ENCODE results near the gene CARS2.

The CARS2 gene

DNA sequence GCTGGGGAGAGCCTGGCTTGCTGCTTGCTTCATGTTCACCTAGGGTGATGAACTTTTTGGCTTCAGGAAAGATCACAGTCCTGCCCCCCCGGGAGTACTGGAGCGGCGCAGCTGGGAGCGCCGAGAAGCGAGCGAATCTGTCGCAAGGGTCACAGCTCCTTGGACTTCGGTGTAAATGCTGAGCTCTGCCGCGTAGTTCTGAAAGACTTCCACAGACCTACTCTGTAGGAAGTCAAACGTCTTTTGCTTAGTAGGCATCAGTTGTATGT lies 10.3 kb upstream of the CARS2 start:
- peak overlapping the region; percentile 89 for H3K9ac ChIP-seq (ENCODE audit: low read depth, low read length)

DNA sequence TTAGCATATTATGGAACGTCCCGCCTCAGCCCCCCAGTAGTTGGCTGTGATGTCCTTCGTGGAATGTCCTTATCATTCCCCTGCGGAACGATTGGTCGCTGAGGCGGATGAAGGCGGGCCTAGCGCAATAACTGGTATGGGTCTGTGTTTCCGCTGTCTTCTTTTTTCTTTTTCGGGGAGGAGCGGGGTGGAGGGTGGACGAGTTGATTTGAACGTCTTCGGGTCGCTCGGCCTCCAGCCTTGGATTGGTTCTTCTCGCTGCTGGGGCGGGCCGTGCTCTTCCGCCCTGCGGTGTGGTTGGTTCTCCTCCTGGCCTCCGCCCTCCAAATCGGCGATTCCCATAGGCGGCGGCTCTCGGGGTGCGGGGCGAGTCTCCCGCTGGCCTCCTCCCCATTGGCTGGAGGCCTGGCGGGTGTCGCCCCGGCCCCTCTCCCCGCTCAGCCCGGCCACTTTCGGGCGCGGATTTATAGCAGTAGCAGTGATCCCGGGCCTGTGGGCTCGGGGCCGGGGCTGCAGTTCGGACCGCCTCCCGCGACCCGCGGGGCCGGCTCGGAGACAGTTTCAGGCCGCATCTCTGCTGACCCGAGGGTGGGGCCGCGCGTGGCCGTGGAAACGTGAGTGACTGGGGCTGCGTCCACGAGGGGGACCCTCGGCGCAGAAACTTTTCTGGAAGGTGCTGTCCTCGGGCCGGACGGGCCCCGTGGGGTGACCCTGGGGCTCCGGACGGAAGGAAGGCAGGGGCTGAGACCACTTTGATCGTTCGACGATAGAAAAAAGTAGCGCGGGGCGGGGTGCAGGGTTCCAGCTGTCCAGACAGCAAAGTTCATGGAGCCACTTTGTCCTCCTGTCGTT lies 9.7 kb upstream of the CARS2 start:
- H3K4me3 ChIP-seq (ENCODE audit: low read depth, low read length), result peak overlapping the region; percentile 94
- peaks cover 6% of the 10 kb centered on the region for H3K4me1 ChIP-seq (ENCODE audit: control insufficient read depth, insufficient read depth, low read length)
- H3K9me3 ChIP-seq (ENCODE audit: control insufficient read depth, insufficient read depth, low read length), result no peaks in the 10 kb centered on the region
- H3K36me3 ChIP-seq (ENCODE audit: control insufficient read depth, insufficient read depth, low read length), result peaks cover 9% of the 10 kb centered on the region
- H3K9ac ChIP-seq (ENCODE audit: low read depth, low read length), result peak overlapping the region; percentile 89
- no peaks in the 10 kb centered on the region for H3K27me3 ChIP-seq (ENCODE audit: control insufficient read depth, insufficient read depth, low read length)

More for the DNA sequence above, 10.3 kb upstream of the CARS2 start:
- peaks cover 9% of the 10 kb centered on the region for H3K36me3 ChIP-seq (ENCODE audit: control insufficient read depth, insufficient read depth, low read length)
- H3K4me1 ChIP-seq (ENCODE audit: control insufficient read depth, insufficient read depth, low read length), result peaks cover 6% of the 10 kb centered on the region
- H3K27me3 ChIP-seq (ENCODE audit: control insufficient read depth, insufficient read depth, low read length), result no peaks in the 10 kb centered on the region
- H3K4me3 ChIP-seq (ENCODE audit: low read depth, low read length), result peak overlapping the region; percentile 94
- H3K9me3 ChIP-seq (ENCODE audit: control insufficient read depth, insufficient read depth, low read length), result no peaks in the 10 kb centered on the region

DNA sequence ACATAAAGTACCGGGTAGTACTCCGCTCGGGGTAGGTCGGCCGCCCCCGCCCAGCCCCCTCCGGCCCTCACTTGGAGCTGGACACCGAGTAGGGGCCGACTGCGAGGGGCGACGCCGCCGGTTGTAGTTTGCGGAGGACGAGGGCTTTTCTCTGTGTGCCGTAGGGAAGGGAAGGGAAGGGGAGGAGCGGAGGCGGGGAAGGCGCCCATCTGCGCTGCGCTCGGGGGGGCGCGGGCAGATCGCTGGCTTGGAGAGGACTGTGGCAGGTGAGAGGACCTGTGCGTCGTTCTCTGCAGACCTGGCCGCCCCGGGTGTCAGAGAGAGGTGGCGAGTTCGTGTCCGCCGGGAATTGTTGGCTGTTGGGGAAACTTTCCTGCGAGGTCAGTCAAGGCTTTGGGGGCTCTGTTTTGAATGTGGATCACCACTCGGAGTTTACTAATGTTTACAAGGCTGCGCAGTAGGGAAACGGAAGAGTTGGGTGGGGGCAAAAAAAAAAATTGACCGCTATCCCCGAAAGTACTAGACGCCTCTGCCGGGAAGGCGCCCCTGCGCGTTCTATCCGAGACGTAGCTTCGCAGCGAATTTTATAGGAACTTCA lies 9.0 kb upstream of the CARS2 start:
- H3K9me3 ChIP-seq (ENCODE audit: control insufficient read depth, insufficient read depth, low read length), result no peaks in the 10 kb centered on the region
- H3K4me1 ChIP-seq (ENCODE audit: control insufficient read depth, insufficient read depth, low read length), result peaks cover 6% of the 10 kb centered on the region
- H3K36me3 ChIP-seq (ENCODE audit: control insufficient read depth, insufficient read depth, low read length), result peaks cover 8% of the 10 kb centered on the region
- H3K9ac ChIP-seq (ENCODE audit: low read depth, low read length), result peak overlapping the region; percentile 70
- peak overlapping the region; percentile 90 for H3K4me3 ChIP-seq (ENCODE audit: low read depth, low read length)
- no peaks in the 10 kb centered on the region for H3K27me3 ChIP-seq (ENCODE audit: control insufficient read depth, insufficient read depth, low read length)

DNA sequence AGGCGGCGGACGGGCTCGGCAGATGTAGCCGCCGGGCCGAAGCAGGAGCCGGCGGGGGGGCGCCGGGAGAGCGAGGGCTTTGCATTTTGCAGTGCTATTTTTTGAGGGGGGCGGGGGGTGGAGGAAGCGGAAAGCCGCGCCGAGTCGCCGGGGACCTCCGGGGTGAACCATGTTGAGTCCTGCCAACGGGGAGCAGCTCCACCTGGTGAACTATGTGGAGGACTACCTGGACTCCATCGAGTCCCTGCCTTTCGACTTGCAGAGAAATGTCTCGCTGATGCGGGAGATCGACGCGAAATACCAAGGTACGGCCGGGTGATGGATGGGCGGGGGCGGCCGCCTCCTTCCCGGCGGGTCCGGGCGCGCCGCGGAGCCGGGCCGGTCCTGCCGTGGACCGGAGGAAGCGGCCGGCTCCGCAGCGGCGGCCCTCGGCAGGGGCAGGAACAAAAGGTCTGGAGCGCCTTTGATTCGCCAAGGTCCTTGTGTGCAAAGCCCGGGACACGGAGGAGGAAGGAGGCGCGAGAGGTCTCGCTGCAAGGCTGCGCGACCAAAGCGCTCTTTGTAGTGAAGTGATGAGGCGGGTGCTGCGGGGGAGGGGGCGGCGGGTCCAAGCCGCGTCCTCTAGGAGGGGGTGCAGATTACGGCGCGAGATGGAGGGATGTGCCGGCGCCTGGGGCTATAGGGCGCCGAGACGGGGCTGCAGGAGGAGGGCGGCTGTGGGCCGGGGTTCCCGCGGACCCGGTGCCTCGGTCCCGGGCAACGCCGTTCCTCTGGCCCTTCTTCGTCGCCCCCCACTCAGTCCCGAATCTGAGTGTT lies 8.3 kb upstream of the CARS2 start:
- Histone ChIP-seq H3K27me3 (ENCODE audit: control insufficient read depth, insufficient read depth, low read length) (no peaks in the 10 kb centered on the region), H3K4me1 (ENCODE audit: control insufficient read depth, insufficient read depth, low read length) (peaks cover 6% of the 10 kb centered on the region), H3K36me3 (ENCODE audit: control insufficient read depth, insufficient read depth, low read length) (peaks cover 1% of the 10 kb centered on the region), H3K9me3 (ENCODE audit: control insufficient read depth, insufficient read depth, low read length) (no peaks in the 10 kb centered on the region), H3K9ac (ENCODE audit: low read depth, low read length) (peak overlapping the region; percentile 70), H3K4me3 (ENCODE audit: low read depth, low read length) (peak overlapping the region; percentile 90)

DNA sequence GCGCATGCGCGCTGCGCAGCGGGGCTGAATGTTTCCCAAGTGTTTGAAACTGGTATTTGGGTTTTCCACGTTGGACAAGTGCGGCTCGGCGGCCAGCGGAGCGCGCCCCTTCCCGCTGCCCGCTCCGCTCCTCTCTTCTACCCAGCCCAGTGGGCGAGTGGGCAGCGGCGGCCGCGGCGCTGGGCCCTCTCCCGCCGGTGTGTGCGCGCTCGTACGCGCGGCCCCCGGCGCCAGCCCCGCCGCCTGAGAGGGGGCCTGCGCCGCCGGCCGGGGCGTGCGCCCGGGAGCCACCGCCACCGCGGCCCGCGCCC lies 7.7 kb upstream of the CARS2 start, which contains the start of gene ING1:
Gene ING1, plus strand, starts transcription at position 59 of the 311 bp plus-strand sequence. CDS start 450 bp downstream, outside the sequence.
- H3K9ac ChIP-seq (ENCODE audit: low read depth, low read length), result peak within 1 kb of the TSS; percentile 87
- H3K27me3 ChIP-seq (ENCODE audit: control insufficient read depth, insufficient read depth, low read length), result no peaks in the 10 kb centered on the region
- H3K4me1 ChIP-seq (ENCODE audit: control insufficient read depth, insufficient read depth, low read length), result peaks cover 6% of the 10 kb centered on the region
- no peaks in the 10 kb centered on the region for H3K36me3 ChIP-seq (ENCODE audit: control insufficient read depth, insufficient read depth, low read length)
- H3K4me3 ChIP-seq (ENCODE audit: low read depth, low read length), result peak within 1 kb of the TSS; percentile 97
- no peaks in the 10 kb centered on the region for H3K9me3 ChIP-seq (ENCODE audit: control insufficient read depth, insufficient read depth, low read length)

DNA sequence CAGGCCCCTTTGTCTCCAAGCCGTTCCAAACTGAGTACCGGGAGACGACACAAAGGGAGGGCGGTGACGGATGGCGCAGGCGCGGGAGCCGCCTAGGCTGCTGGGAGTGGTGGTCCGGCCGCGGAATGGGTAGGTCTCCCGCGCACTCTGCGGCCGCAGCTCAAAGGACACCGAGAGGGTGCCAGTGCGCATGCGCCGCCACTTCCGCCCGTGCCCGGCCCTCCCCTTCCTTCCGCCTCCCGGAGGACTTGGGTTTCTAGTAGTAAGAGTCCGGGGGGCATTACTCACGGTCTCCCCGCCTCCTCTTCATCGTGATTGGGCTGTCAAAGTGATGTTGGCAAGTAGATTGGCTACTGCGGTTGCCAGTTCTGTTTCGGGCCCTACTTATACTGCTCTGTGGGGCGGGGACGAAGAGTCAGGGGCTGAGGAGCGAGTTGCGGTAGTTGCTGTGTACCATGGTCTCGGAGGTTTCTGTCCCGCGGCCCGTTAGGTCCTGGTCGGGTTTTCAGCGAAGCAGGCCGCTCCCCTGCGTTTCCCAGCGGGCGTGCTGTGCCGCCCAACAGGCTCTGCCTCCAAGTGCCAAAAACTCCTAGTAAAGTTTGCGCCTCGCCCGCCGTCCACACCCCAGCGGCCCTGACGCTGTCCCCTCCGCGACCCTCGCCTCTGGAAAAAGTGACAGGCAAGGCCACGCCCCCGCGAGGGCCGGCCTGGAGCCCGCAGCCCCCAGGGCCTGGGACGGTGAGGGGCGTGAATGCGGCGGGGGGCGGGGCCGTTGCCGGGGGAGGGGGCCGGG lies 7.1 kb upstream of the CARS2 start:
- Histone ChIP-seq H3K4me1 (ENCODE audit: control insufficient read depth, insufficient read depth, low read length) (peaks cover 6% of the 10 kb centered on the region), H3K4me3 (ENCODE audit: low read depth, low read length) (peak overlapping the region; percentile 97), H3K9me3 (ENCODE audit: control insufficient read depth, insufficient read depth, low read length) (no peaks in the 10 kb centered on the region), H3K36me3 (ENCODE audit: control insufficient read depth, insufficient read depth, low read length) (no peaks in the 10 kb centered on the region), H3K9ac (ENCODE audit: low read depth, low read length) (peak overlapping the region; percentile 87), H3K27me3 (ENCODE audit: control insufficient read depth, insufficient read depth, low read length) (no peaks in the 10 kb centered on the region)

DNA sequence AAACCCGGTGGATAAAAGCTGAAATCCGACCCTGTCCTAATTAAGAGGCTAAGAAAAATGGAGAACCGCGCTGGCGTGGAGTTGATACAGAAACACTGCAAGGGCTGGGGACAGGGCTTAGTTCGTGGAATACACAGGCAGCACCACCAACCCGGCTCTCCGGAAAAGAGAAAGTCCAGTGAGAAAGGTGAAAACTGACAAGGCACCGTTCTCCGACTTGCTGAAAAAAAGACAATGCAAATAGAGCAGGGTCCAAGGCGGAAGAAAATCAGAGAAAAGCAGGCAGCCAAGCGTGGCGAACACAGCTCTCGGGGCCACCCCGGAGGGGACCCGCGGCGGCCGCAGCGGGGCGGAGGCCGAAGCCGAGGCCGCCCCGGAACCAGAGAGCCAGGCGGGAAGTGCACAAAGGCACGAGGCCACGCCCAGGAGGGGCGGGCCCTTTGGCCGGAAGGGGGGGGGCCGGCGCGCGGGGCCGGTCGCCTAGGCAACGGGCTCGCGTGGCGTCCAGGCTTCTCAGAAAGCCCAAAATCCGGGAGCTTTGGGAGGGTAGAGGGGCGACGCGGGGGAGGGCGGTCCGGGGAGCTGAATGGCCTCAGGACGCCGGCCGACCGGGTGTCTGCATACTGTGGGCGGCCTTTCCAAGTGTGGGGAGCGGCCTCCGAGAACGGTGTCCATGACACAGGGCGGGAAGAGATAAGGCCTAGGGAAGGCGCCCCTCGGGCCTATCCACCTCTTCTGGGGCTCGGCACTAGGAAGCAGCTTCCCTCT lies 6.3 kb upstream of the CARS2 start:
- Histone ChIP-seq H3K4me1 (ENCODE audit: control insufficient read depth, insufficient read depth, low read length) (peaks cover 6% of the 10 kb centered on the region), H3K4me3 (ENCODE audit: low read depth, low read length) (peak overlapping the region; percentile 97), H3K9ac (ENCODE audit: low read depth, low read length) (peak overlapping the region; percentile 90), H3K36me3 (ENCODE audit: control insufficient read depth, insufficient read depth, low read length) (no peaks in the 10 kb centered on the region), H3K9me3 (ENCODE audit: control insufficient read depth, insufficient read depth, low read length) (no peaks in the 10 kb centered on the region), H3K27me3 (ENCODE audit: control insufficient read depth, insufficient read depth, low read length) (no peaks in the 10 kb centered on the region)

DNA sequence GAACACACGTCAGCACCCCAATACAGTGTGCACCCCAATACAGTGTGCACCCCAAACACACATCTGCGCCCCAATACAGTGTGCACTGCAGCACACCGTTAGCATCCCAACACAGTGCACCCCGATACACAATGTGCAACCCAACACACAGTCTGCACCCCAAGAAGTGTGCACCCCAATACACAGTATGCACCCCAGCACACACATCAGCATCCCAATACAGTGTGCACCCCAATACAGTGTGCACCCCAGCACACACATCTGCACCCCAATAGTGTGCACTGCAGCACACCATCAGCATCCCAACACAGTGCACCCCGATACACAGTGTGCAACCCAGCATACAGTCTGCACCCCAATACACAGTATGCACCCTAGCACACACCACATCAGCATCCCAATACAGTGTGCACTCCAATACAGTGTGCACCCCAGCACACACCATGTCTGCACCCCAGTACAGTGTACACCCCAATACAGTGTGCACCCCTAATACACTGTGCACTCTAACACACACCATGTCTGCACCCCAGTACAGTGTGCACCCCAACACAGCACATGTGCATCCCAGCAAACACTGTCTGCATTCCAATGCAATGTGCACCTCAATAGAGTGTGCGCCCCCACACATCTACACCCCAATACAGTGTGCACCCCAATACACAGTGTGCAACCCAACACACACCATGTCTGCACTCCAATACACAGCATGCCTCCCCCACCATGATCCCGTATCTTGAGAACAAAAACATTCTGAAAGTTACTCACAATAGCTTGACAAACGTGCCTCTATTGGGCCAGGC lies 855 bp upstream of the CARS2 start:
- peak overlapping the region; percentile 65 for H3K4me3 ChIP-seq (ENCODE audit: low read depth, low read length)
- peaks cover 4% of the 10 kb centered on the region for H3K36me3 ChIP-seq (ENCODE audit: control insufficient read depth, insufficient read depth, low read length)
- no peaks in the 10 kb centered on the region for H3K9me3 ChIP-seq (ENCODE audit: control insufficient read depth, insufficient read depth, low read length)
- H3K4me1 ChIP-seq (ENCODE audit: control insufficient read depth, insufficient read depth, low read length), result peaks cover 4% of the 10 kb centered on the region
- H3K9ac ChIP-seq (ENCODE audit: low read depth, low read length), result no peak overlapping the region
- H3K27me3 ChIP-seq (ENCODE audit: control insufficient read depth, insufficient read depth, low read length), result no peaks in the 10 kb centered on the region

DNA sequence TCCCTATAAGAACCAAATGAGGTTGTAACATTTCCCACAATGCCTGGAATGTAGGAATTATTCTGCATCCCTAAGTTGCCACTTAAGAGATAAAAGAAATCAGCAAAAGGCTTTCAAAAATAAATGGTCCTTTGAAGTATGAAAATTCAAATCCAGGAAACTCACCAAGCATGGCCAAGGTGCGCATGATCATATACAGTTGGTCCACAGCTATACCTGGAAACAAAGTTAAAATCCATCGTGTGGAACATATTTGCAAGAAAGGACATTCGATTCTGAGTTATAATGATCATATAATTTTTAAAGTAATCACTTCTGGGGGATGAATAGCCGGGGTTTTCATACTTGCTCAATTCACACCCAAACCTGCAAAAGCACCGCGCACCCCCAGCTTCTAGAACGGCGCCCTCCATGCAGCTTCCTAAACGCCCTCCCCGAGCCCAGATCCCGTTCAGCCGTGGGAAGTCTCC lies 525 bp downstream of the CARS2 start:
- peaks cover 4% of the 10 kb centered on the region for H3K36me3 ChIP-seq (ENCODE audit: control insufficient read depth, insufficient read depth, low read length)
- no peaks in the 10 kb centered on the region for H3K9me3 ChIP-seq (ENCODE audit: control insufficient read depth, insufficient read depth, low read length)
- peaks cover 4% of the 10 kb centered on the region for H3K4me1 ChIP-seq (ENCODE audit: control insufficient read depth, insufficient read depth, low read length)
- H3K9ac ChIP-seq (ENCODE audit: low read depth, low read length), result peak overlapping the region; percentile 32
- H3K4me3 ChIP-seq (ENCODE audit: low read depth, low read length), result peak overlapping the region; percentile 62
- no peaks in the 10 kb centered on the region for H3K27me3 ChIP-seq (ENCODE audit: control insufficient read depth, insufficient read depth, low read length)
